Endodermal cell (in vitro differentiated cells): ENCODE results near the gene DEDD2. TPM values are rescaled to one million over a fixed set of nuclear protein-coding genes. Genes with fewer than 3 reads are reported as not detected.

ENCODE experiments used
- DNase-seq: peaks from one replicate; pipeline ENCODE4 v3.0.0-alpha.2; 2017
- H3K27ac ChIP-seq: 2 replicates; pipeline ENCODE4 v1.5.1; 2013; ENCODE audit warnings: mild to moderate bottlenecking, low read depth, low read length, moderate library complexity
- H3K27me3 ChIP-seq: 2 replicates; pipeline ENCODE4 v1.6.1; 2013; ENCODE audit warnings: mild to moderate bottlenecking, low read length, moderate library complexity; ENCODE audit not compliant: insufficient read depth, control insufficient read depth, poor library complexity, severe bottlenecking
- H3K36me3 ChIP-seq: 2 replicates; pipeline ENCODE4 v1.7.0; 2013; ENCODE audit warnings: mild to moderate bottlenecking, low read length, moderate library complexity; ENCODE audit not compliant: control insufficient read depth, insufficient read depth
- H3K4me1 ChIP-seq: one replicate; pipeline ENCODE4 v1.7.0; 2013; ENCODE audit warnings: low read length; ENCODE audit not compliant: control insufficient read depth, insufficient read depth
- H3K4me3 ChIP-seq: 2 replicates; pipeline ENCODE4 v1.5.1; 2013; ENCODE audit warnings: mild to moderate bottlenecking, low read length, moderate library complexity
- H3K9ac ChIP-seq: 2 replicates; pipeline ENCODE4 v1.6.1; 2013; ENCODE audit warnings: mild to moderate bottlenecking, low read length, moderate library complexity; ENCODE audit not compliant: poor library complexity, severe bottlenecking; ENCODE audit errors: extremely low read depth
- H3K9me3 ChIP-seq: 2 replicates; pipeline ENCODE4 v1.6.1; 2013; ENCODE audit warnings: mild to moderate bottlenecking, low read length, moderate library complexity; ENCODE audit not compliant: control insufficient read depth
- H3K27ac Mint-ChIP-seq: 2 replicates; pipeline ENCODE4 v1.8.0; 2020; ENCODE audit warnings: mixed read lengths
- H3K27me3 Mint-ChIP-seq: 2 replicates; pipeline ENCODE4 v1.8.0; 2021; ENCODE audit warnings: mild to moderate bottlenecking, mixed read lengths; ENCODE audit not compliant: insufficient read depth
- H3K36me3 Mint-ChIP-seq: 2 replicates; pipeline ENCODE4 v1.8.0; 2020; ENCODE audit warnings: low read depth, mixed read lengths
- H3K4me1 Mint-ChIP-seq: 2 replicates; pipeline ENCODE4 v1.8.0; 2020; ENCODE audit warnings: mixed read lengths
- H3K4me3 Mint-ChIP-seq: 2 replicates; pipeline ENCODE4 v1.8.0; 2020; ENCODE audit warnings: mild to moderate bottlenecking, moderate library complexity, mixed read lengths
- H3K9me3 Mint-ChIP-seq: 2 replicates; pipeline ENCODE4 v1.8.0; 2020; ENCODE audit warnings: mild to moderate bottlenecking, mixed read lengths
- WGBS, 2 experiments: methylation state at CpG; one replicate each; pipeline versions ENCODE4 v1.1.5 to v1.1.7; 2013; ENCODE audit warnings: missing lambda C conversion rate in 2 of 2, mixed read lengths in 1 of 2; ENCODE audit not compliant: insufficient coverage in 1 of 2, insufficient read length in 1 of 2; 5-methylcytosine and 5-hydroxymethylcytosine counted together
- total RNA-seq, 2 donors: library from RNA; stranded (reverse); fragmentation: NEBNext Ultra II Directional in 1 of 2; extraction: Animal tissue kit (Norgen Biotek cat#: 25700) in 1 of 2; gene quantifications; 2 replicates in 1 of 2; 3 replicates in 1 of 2; pipeline ENCODE4 v1.2.1, GENCODE V29; 2021
- TF ChIP-seq, protein P1 (sequence below): fragments of 200-600 bp; sonication (generic); conservative IDR thresholded peaks from 2 replicates; pipeline ENCODE4 v1.5.0; 2021; ENCODE audit warnings: antibody characterized with exemption, mild to moderate bottlenecking

DEDD2 gene
- total RNA-seq, 2 donors from 2014 or later = 25.8 to 28.0 TPM

DNA sequence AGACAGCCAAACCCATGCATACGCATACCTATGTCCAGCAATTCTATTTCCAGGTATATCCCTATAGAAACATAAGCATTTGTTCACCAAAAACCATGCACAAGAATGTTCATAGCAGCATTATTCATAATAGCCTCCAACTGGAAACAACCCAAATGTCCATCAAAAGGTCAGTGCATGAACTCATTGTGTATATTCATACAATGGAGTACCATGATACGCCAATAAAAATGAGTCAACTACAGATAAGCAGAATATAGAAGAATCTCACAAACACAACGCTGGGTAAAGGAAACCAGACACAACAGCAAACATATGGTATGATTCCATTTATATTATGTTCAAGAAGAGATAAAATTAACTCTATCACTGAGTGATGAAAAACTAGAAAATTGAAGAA, 23.8 kb downstream of the DEDD2 start:
- peaks cover 6% of the 10 kb centered on the region for H3K36me3 ChIP-seq

GRCh38 chr19:42193294-42193693, 24.2 kb downstream of the DEDD2 start:
- H3K4me1 Mint-ChIP-seq = no peaks in the 10 kb centered on the region
- Histone ChIP-seq H3K36me3 (peaks cover 5% of the 10 kb centered on the region), H3K27me3 (peaks cover 4% of the 10 kb centered on the region), H3K9me3 (peaks cover 7% of the 10 kb centered on the region), H3K4me1 (no peaks in the 10 kb centered on the region), H3K4me3 (no peak overlapping the region), H3K27ac (no peak overlapping the region), H3K9ac (no peak overlapping the region)
- no peak for DNase-seq
- H3K27ac Mint-ChIP-seq = no peak overlapping the region
- WGBS, 2 experiments = 88% methylated on average over 1 of the region's 1 CpG; no CpG with 5 or more reads in 1 of the 2 experiments
- peaks cover 20% of the 10 kb centered on the region for H3K36me3 Mint-ChIP-seq
- TF ChIP-seq, protein P1, sequence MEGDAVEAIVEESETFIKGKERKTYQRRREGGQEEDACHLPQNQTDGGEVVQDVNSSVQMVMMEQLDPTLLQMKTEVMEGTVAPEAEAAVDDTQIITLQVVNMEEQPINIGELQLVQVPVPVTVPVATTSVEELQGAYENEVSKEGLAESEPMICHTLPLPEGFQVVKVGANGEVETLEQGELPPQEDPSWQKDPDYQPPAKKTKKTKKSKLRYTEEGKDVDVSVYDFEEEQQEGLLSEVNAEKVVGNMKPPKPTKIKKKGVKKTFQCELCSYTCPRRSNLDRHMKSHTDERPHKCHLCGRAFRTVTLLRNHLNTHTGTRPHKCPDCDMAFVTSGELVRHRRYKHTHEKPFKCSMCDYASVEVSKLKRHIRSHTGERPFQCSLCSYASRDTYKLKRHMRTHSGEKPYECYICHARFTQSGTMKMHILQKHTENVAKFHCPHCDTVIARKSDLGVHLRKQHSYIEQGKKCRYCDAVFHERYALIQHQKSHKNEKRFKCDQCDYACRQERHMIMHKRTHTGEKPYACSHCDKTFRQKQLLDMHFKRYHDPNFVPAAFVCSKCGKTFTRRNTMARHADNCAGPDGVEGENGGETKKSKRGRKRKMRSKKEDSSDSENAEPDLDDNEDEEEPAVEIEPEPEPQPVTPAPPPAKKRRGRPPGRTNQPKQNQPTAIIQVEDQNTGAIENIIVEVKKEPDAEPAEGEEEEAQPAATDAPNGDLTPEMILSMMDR = no peak
- no peak overlapping the region for H3K4me3 Mint-ChIP-seq
- peaks cover 3% of the 10 kb centered on the region for H3K9me3 Mint-ChIP-seq
- H3K27me3 Mint-ChIP-seq = peaks cover 27% of the 10 kb centered on the region

More for the DNA sequence above, 23.8 kb downstream of the DEDD2 start:
- peaks cover 3% of the 10 kb centered on the region for H3K9me3 Mint-ChIP-seq
- no peak overlapping the region for H3K27ac Mint-ChIP-seq
- Histone ChIP-seq H3K27me3 (peaks cover 4% of the 10 kb centered on the region), H3K4me3 (no peak overlapping the region), H3K27ac (no peak overlapping the region), H3K9me3 (peaks cover 7% of the 10 kb centered on the region), H3K9ac (no peak overlapping the region), H3K4me1 (no peaks in the 10 kb centered on the region)
- no peak for DNase-seq
- TF ChIP-seq, protein P1 = no peak
- H3K4me3 Mint-ChIP-seq = no peak overlapping the region
- H3K36me3 Mint-ChIP-seq = peaks cover 23% of the 10 kb centered on the region
- peaks cover 27% of the 10 kb centered on the region for H3K27me3 Mint-ChIP-seq
- H3K4me1 Mint-ChIP-seq = no peaks in the 10 kb centered on the region
- 80 to 95% methylated on average over 1 to 3 of the region's 3 CpGs for WGBS, 2 experiments

DNA sequence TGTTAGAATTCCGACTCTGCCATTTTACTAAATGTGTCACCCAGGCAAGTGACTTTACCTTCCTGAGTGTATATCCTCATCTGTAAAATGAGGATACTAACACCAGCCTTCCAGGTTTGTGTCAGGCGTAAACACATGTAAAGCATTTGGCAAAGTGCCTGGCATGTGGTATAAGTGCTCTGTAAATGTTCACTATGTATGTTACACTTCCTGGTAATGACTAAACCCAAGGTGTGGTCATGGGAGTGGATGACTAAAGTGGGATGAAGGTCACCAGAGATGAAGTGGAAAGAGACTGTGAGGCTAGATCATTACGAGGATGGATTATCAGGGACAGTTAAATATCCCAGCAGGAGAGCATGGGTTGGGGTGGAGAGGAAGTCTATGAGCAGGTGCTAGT, 25.6 kb downstream of the DEDD2 start:
- Histone ChIP-seq H3K4me3 (no peak overlapping the region), H3K27me3 (peaks cover 4% of the 10 kb centered on the region), H3K36me3 (no peaks in the 10 kb centered on the region), H3K9ac (no peak overlapping the region), H3K4me1 (no peaks in the 10 kb centered on the region), H3K27ac (no peak overlapping the region), H3K9me3 (peaks cover 7% of the 10 kb centered on the region)
- Mint-ChIP-seq H3K27ac (no peak overlapping the region), H3K4me1 (no peaks in the 10 kb centered on the region), H3K27me3 (peaks cover 27% of the 10 kb centered on the region), H3K36me3 (peaks cover 10% of the 10 kb centered on the region), H3K9me3 (peaks cover 3% of the 10 kb centered on the region), H3K4me3 (no peak overlapping the region)
- WGBS, 2 experiments = 78 to 86% methylated on average over 3 of the region's 3 CpGs
- DNase-seq = no peak
- TF ChIP-seq, protein P1 = no peak
